ENCODE measurements around the gene RNASEH2B.
A peak's percentile ranks its signal among the peaks of the same experiment; 100 is the strongest.

The RNASEH2B gene

GRCh38 chr13:50893211-50893852 is 16.3 kb upstream of the RNASEH2B start:
- H3K9me3 ChIP-seq (ENCODE audit: insufficient read depth, low read depth, low read length) = no peaks in the 10 kb centered on the region
- H2AFZ ChIP-seq (ENCODE audit: low read length) = no peak overlapping the region
- peaks cover 83% of the 10 kb centered on the region for H3K4me1 ChIP-seq (ENCODE audit: insufficient read depth, low read length, poor library complexity, severe bottlenecking)
- H3K4me3 ChIP-seq (ENCODE audit: low read length, poor library complexity, severe bottlenecking) = peak overlapping the region; percentile 65
- H3K9me2 ChIP-seq (replicated peaks; ENCODE audit: low read depth, low read length) = no peaks in the 10 kb centered on the region
- no peaks in the 10 kb centered on the region for H4K20me1 ChIP-seq (ENCODE audit: insufficient read depth, low read length, poor library complexity, severe bottlenecking)
- peaks cover 36% of the 10 kb centered on the region for H3F3A ChIP-seq (ENCODE audit: low read depth)
- H3K36me3 ChIP-seq (ENCODE audit: insufficient read depth, low read length) = no peaks in the 10 kb centered on the region
- H3K4me2 ChIP-seq (ENCODE audit: low read depth, low read length, poor library complexity, severe bottlenecking) = peak overlapping the region; percentile 75
- no peaks in the 10 kb centered on the region for H3K27me3 ChIP-seq (ENCODE audit: insufficient read depth, low read length, poor library complexity, severe bottlenecking)
- H3K9ac ChIP-seq (ENCODE audit: low read depth, low read length, poor library complexity, severe bottlenecking) = peak overlapping the region; percentile 91
- H3K79me2 ChIP-seq (ENCODE audit: insufficient read depth, low read length) = no peaks in the 10 kb centered on the region
- TF ChIP-seq EZH2phosphoT487 (IDR thresholded peaks at IDR 0.05; ENCODE audit: borderline replicate concordance) (no peak), CTCF (conservative IDR thresholded peaks at IDR 0.05; ENCODE audit: low read length) (no peak)

GRCh38 chr13:50894012-50894411 is 15.6 kb upstream of the RNASEH2B start:
- H3K4me2 ChIP-seq (ENCODE audit: low read depth, low read length, poor library complexity, severe bottlenecking) = peak overlapping the region; percentile 75

GRCh38 chr13:50894504-50894903 is 15.1 kb upstream of the RNASEH2B start:
- H3K9ac ChIP-seq (ENCODE audit: low read depth, low read length, poor library complexity, severe bottlenecking) = peak overlapping the region; percentile 91
- H3K36me3 ChIP-seq (ENCODE audit: insufficient read depth, low read length) = no peaks in the 10 kb centered on the region
- H3K4me3 ChIP-seq (ENCODE audit: low read length, poor library complexity, severe bottlenecking) = peak overlapping the region; percentile 65
- no peaks in the 10 kb centered on the region for H3K27me3 ChIP-seq (ENCODE audit: insufficient read depth, low read length, poor library complexity, severe bottlenecking)
- no peaks in the 10 kb centered on the region for H3K79me2 ChIP-seq (ENCODE audit: insufficient read depth, low read length)
- no peak overlapping the region for H2AFZ ChIP-seq (ENCODE audit: low read length)
- no peaks in the 10 kb centered on the region for H4K20me1 ChIP-seq (ENCODE audit: insufficient read depth, low read length, poor library complexity, severe bottlenecking)
- peaks cover 83% of the 10 kb centered on the region for H3K4me1 ChIP-seq (ENCODE audit: insufficient read depth, low read length, poor library complexity, severe bottlenecking)
- peak overlapping the region; percentile 75 for H3K4me2 ChIP-seq (ENCODE audit: low read depth, low read length, poor library complexity, severe bottlenecking)
- no peak for TF ChIP-seq EZH2phosphoT487 (IDR thresholded peaks at IDR 0.05; ENCODE audit: borderline replicate concordance)
- TF ChIP-seq CTCF (conservative IDR thresholded peaks at IDR 0.05; ENCODE audit: low read length) = no peak
- H3K9me2 ChIP-seq (replicated peaks; ENCODE audit: low read depth, low read length) = no peaks in the 10 kb centered on the region
- H3F3A ChIP-seq (ENCODE audit: low read depth) = peaks cover 36% of the 10 kb centered on the region
- H3K9me3 ChIP-seq (ENCODE audit: insufficient read depth, low read depth, low read length) = no peaks in the 10 kb centered on the region

More at GRCh38 chr13:50894012-50894411, 15.6 kb upstream of the RNASEH2B start:
- Histone ChIP-seq H3K36me3 (ENCODE audit: insufficient read depth, low read length) (no peaks in the 10 kb centered on the region), H2AFZ (ENCODE audit: low read length) (no peak overlapping the region), H3F3A (ENCODE audit: low read depth) (peaks cover 36% of the 10 kb centered on the region), H3K9me3 (ENCODE audit: insufficient read depth, low read depth, low read length) (no peaks in the 10 kb centered on the region), H3K4me1 (ENCODE audit: insufficient read depth, low read length, poor library complexity, severe bottlenecking) (peaks cover 85% of the 10 kb centered on the region), H3K9ac (ENCODE audit: low read depth, low read length, poor library complexity, severe bottlenecking) (peak overlapping the region; percentile 91), H3K27me3 (ENCODE audit: insufficient read depth, low read length, poor library complexity, severe bottlenecking) (no peaks in the 10 kb centered on the region), H3K4me3 (ENCODE audit: low read length, poor library complexity, severe bottlenecking) (peak overlapping the region; percentile 65), H3K9me2 (replicated peaks; ENCODE audit: low read depth, low read length) (no peaks in the 10 kb centered on the region), H3K79me2 (ENCODE audit: insufficient read depth, low read length) (no peaks in the 10 kb centered on the region), H4K20me1 (ENCODE audit: insufficient read depth, low read length, poor library complexity, severe bottlenecking) (no peaks in the 10 kb centered on the region)
- TF ChIP-seq EZH2phosphoT487 (IDR thresholded peaks at IDR 0.05; ENCODE audit: borderline replicate concordance) (no peak), CTCF (conservative IDR thresholded peaks at IDR 0.05; ENCODE audit: low read length) (no peak)
